HG02852 (cell line): ENCODE measurements around the gene CMTM5.
A peak's percentile ranks its signal among the peaks of the same experiment; 100 is the strongest.

Source experiments
- ATAC-seq: cut with Tn5 transposase; IDR thresholded peaks from one replicate; pipeline ENCODE4 v1.9.1; 2021; ENCODE audit warnings: mild to moderate bottlenecking, moderate library complexity; ENCODE audit not compliant: unreplicated experiment

CMTM5 gene

GRCh38 chr14:23357261-23357660, 19.6 kb upstream of the CMTM5 start:
- ATAC-seq: no peak

- no peak for ATAC-seq
Measured at GRCh38 chr14:23358042-23358441, 18.8 kb upstream of the CMTM5 start.

- no peak for ATAC-seq
Measured at GRCh38 chr14:23358553-23359166, 18.2 kb upstream of the CMTM5 start.

GRCh38 chr14:23359167-23359626, 17.6 kb upstream of the CMTM5 start:
- ATAC-seq: no peak

GRCh38 chr14:23359722-23360447, 17.0 kb upstream of the CMTM5 start:
- ATAC-seq: no peak

GRCh38 chr14:23360496-23360895, 16.4 kb upstream of the CMTM5 start:
- ATAC-seq: no peak

- peak; percentile 69 for ATAC-seq
Measured at GRCh38 chr14:23361320-23361719, 15.5 kb upstream of the CMTM5 start.

GRCh38 chr14:23361763-23362162, 15.1 kb upstream of the CMTM5 start:
- ATAC-seq: no peak

GRCh38 chr14:23362200-23362599, 14.6 kb upstream of the CMTM5 start:
- no peak for ATAC-seq

GRCh38 chr14:23364164-23365035, 12.4 kb upstream of the CMTM5 start:
- ATAC-seq: no peak

- ATAC-seq: no peak
Measured at GRCh38 chr14:23365036-23365731, 11.7 kb upstream of the CMTM5 start, which contains the start of gene EFS. EFS (minus strand) TSS chr14:23365172; CDS start chr14:23365025, 147 bp downstream.

GRCh38 chr14:23365732-23366425, 11.0 kb upstream of the CMTM5 start:
- ATAC-seq: no peak

GRCh38 chr14:23366426-23366921, 10.4 kb upstream of the CMTM5 start:
- ATAC-seq: no peak

- ATAC-seq: no peak
Measured at GRCh38 chr14:23370221-23370620, 6.6 kb upstream of the CMTM5 start.

- no peak for ATAC-seq
Measured at GRCh38 chr14:23371865-23372264, 5.0 kb upstream of the CMTM5 start.

- no peak for ATAC-seq
Measured at GRCh38 chr14:23372509-23372908, 4.3 kb upstream of the CMTM5 start, which contains the start of gene IL25. IL25 (plus strand) TSS chr14:23372809.

- ATAC-seq: no peak
Measured at GRCh38 chr14:23373041-23373440, 3.8 kb upstream of the CMTM5 start.

- ATAC-seq: no peak
Measured at GRCh38 chr14:23375527-23376251, 1.2 kb upstream of the CMTM5 start.

GRCh38 chr14:23377198-23377550, 328 bp downstream of the CMTM5 start:
- ATAC-seq: no peak
